GM19438 (cell line): ENCODE measurements around the gene RAB7A.
"Not testable (repeated sequence)": the region's sequence is repeated elsewhere in the genome, so short reads cannot be mapped to it uniquely, and the experiment has no call there.

ENCODE experiments used
- ATAC-seq: cut with Tn5 transposase; IDR thresholded peaks from one replicate; pipeline ENCODE4 v1.9.1; 2021; ENCODE audit warnings: low read depth; ENCODE audit not compliant: unreplicated experiment

RAB7A gene

GRCh38 chr3:128749035-128749434 is 23.1 kb downstream of the RAB7A start:
- no peak for ATAC-seq

- ATAC-seq, result not testable (repeated sequence)
Observed at GRCh38 chr3:128749561-128749960, 23.6 kb downstream of the RAB7A start.

GRCh38 chr3:128753715-128754114 is 27.7 kb downstream of the RAB7A start:
- ATAC-seq, result no peak

- ATAC-seq, result no peak
Observed at GRCh38 chr3:128760042-128760441, 34.1 kb downstream of the RAB7A start.

- ATAC-seq, result no peak
Observed at GRCh38 chr3:128760881-128761280, 34.9 kb downstream of the RAB7A start.

- ATAC-seq, result no peak
Observed at GRCh38 chr3:128761392-128761791, 35.4 kb downstream of the RAB7A start.

GRCh38 chr3:128763967-128764366 is 38.0 kb downstream of the RAB7A start:
- no peak for ATAC-seq

GRCh38 chr3:128764863-128765262 is 38.9 kb downstream of the RAB7A start:
- no peak for ATAC-seq

GRCh38 chr3:128767094-128767750 is 41.2 kb downstream of the RAB7A start:
- no peak for ATAC-seq

GRCh38 chr3:128768471-128768870 is 42.5 kb downstream of the RAB7A start:
- no peak for ATAC-seq

- no peak for ATAC-seq
Observed at GRCh38 chr3:128770387-128770786, 44.4 kb downstream of the RAB7A start.

- not testable (repeated sequence) for ATAC-seq
Observed at GRCh38 chr3:128773189-128773588, 47.2 kb downstream of the RAB7A start.

GRCh38 chr3:128773592-128773991 is 47.6 kb downstream of the RAB7A start:
- ATAC-seq, result not testable (repeated sequence)

- ATAC-seq, result no peak
Observed at GRCh38 chr3:128775241-128775640, 49.3 kb downstream of the RAB7A start.

GRCh38 chr3:128775906-128776542 is 50.0 kb downstream of the RAB7A start:
- no peak for ATAC-seq

- no peak for ATAC-seq
Observed at GRCh38 chr3:128780101-128780837, 54.3 kb downstream of the RAB7A start.

- ATAC-seq, result no peak
Observed at GRCh38 chr3:128781164-128781563, 55.2 kb downstream of the RAB7A start.

- ATAC-seq, result no peak
Observed at GRCh38 chr3:128782282-128783146, 56.5 kb downstream of the RAB7A start.

GRCh38 chr3:128783774-128784173 is 57.8 kb downstream of the RAB7A start:
- ATAC-seq, result no peak

GRCh38 chr3:128784232-128784631 is 58.2 kb downstream of the RAB7A start:
- ATAC-seq, result no peak

GRCh38 chr3:128784843-128785242 is 58.9 kb downstream of the RAB7A start:
- ATAC-seq, result no peak
